NCI-H1930 (cell line): ENCODE data around the gene SUFU.

Source experiments
- DNase-seq, 2 experiments: peaks; one replicate each; lab custom pipeline; 2025; lab: John Stamatoyannopoulos, UW

The SUFU gene

GRCh38 chr10:102597131-102597991, 93.6 kb downstream of the SUFU start:
- DNase-seq = no peak

- DNase-seq = no peak
Observed at GRCh38 chr10:102598243-102598642, 94.5 kb downstream of the SUFU start.

GRCh38 chr10:102599565-102600327, 96.0 kb downstream of the SUFU start:
- no peak for DNase-seq

- no peak for DNase-seq
Observed at GRCh38 chr10:102600816-102601215, 97.0 kb downstream of the SUFU start.

- no peak for DNase-seq
Observed at GRCh38 chr10:102601639-102602038, 97.9 kb downstream of the SUFU start.

GRCh38 chr10:102602272-102603045, 98.7 kb downstream of the SUFU start:
- DNase-seq = no peak

- DNase-seq = no peak
Observed at GRCh38 chr10:102603946-102604345, 100.2 kb downstream of the SUFU start.

- no peak for DNase-seq
Observed at GRCh38 chr10:102604439-102604841, 100.7 kb downstream of the SUFU start.

GRCh38 chr10:102605712-102606111, 101.9 kb downstream of the SUFU start:
- DNase-seq = no peak

- no peak for DNase-seq
Observed at GRCh38 chr10:102608487-102608886, 104.7 kb downstream of the SUFU start.

GRCh38 chr10:102610441-102610887, 106.7 kb downstream of the SUFU start:
- DNase-seq = no peak

GRCh38 chr10:102611514-102612087, 107.8 kb downstream of the SUFU start:
- DNase-seq = no peak

- no peak for DNase-seq
Observed at GRCh38 chr10:102612964-102613275, 109.1 kb downstream of the SUFU start.

GRCh38 chr10:102613286-102613685, 109.5 kb downstream of the SUFU start:
- no peak for DNase-seq

GRCh38 chr10:102613785-102614184, 110.0 kb downstream of the SUFU start:
- no peak for DNase-seq

GRCh38 chr10:102614888-102615287, 111.1 kb downstream of the SUFU start:
- DNase-seq = no peak

GRCh38 chr10:102615361-102615760, 111.6 kb downstream of the SUFU start:
- no peak for DNase-seq

- DNase-seq = no peak
Observed at GRCh38 chr10:102616066-102616770, 112.4 kb downstream of the SUFU start.

- no peak for DNase-seq
Observed at GRCh38 chr10:102617041-102617440, 113.3 kb downstream of the SUFU start.

- no peak for DNase-seq
Observed at GRCh38 chr10:102617816-102618215, 114.0 kb downstream of the SUFU start.

GRCh38 chr10:102619281-102619981, 115.7 kb downstream of the SUFU start:
- DNase-seq = no peak
